Ascending aorta (tissue), 2 donors: ENCODE measurements around the gene DNASE1L2. TPM values are rescaled to one million over a fixed set of nuclear protein-coding genes. Genes with fewer than 3 reads are reported as not detected.

Source experiments
- DNase-seq, 2 donors: peaks; one replicate each; pipeline ENCODE4 v3.0.0-alpha.2; 2019; ENCODE audit warnings: low spot score in 2 of 2
- H3K27ac ChIP-seq, 2 donors: fragments of 200-600 bp; sonication (generic); one replicate each; pipeline ENCODE4 v1.5.1; 2016 to 2017; ENCODE audit warnings: mild to moderate bottlenecking in 1 of 2
- H3K27me3 ChIP-seq: fragments of 200-600 bp; sonication (generic); one replicate; pipeline ENCODE4 v1.5.1; 2017
- H3K36me3 ChIP-seq, 2 donors: fragments of 200-600 bp; sonication (generic); one replicate each; pipeline ENCODE4 v1.5.1; 2016
- H3K4me1 ChIP-seq, 2 donors: fragments of 200-600 bp; sonication (generic); one replicate each; pipeline ENCODE4 v1.5.1; 2016 to 2017; ENCODE audit warnings: mild to moderate bottlenecking in 1 of 2
- H3K4me3 ChIP-seq, 2 donors: fragments of 200-600 bp; sonication (generic); one replicate each; pipeline ENCODE4 v1.5.1; 2016 to 2017; ENCODE audit warnings: mild to moderate bottlenecking in 1 of 2
- H3K9me3 ChIP-seq, 2 donors: fragments of 200-600 bp; sonication (generic); one replicate each; pipeline ENCODE4 v1.5.1; 2016
- CTCF ChIP-seq, 3 experiments: fragments of 200-600 bp in 2 of 3; fragments of 450-650 bp in 1 of 3; sonication (generic) in 2 of 3; IDR thresholded peaks; one replicate each; pipeline ENCODE4 v1.5.1; 2016 to 2019; ENCODE audit warnings: antibody characterized with exemption in 3 of 3, mild to moderate bottlenecking in 1 of 3, moderate library complexity in 1 of 3
- intact Hi-C: fragments of 100-400 bp; cut with DNase I; formaldehyde crosslinking; loops from one replicate; pipeline ENCODE4 v1.15.1; 2023
- total RNA-seq: library from RNA; depleted of rRNA; stranded (reverse); fragments of >200 nt; gene quantifications from one replicate; pipeline ENCODE4 v1.1.0, GENCODE V29; 2016

Gene DNASE1L2
- total RNA-seq, 1 donor from 2014 or later = not detected

GRCh38 chr16:2267913-2268666 lies 31.8 kb downstream of the DNASE1L2 start, which contains the start of gene RNPS1:
Gene RNPS1 (minus strand): TSS chr16:2268126. CDS start chr16:2264643, 3,483 bp downstream.
- peak; percentile 77 to 98 for DNase-seq
- peak within 1 kb of the TSS; percentile 95 to 98 for H3K27ac ChIP-seq
- intact Hi-C loops = loop anchor here (1.0 to 10.0 kb wide), 6 partner anchors 17 to 754 kb away; partner anchors contain the start of genes ATP6V0C, CCNF, E4F1 and ECI1
- H3K4me1 ChIP-seq = peaks cover 10 to 21% of the 10 kb centered on the region in 2 donors
- no peaks in the 10 kb centered on the region for H3K27me3 ChIP-seq
- H3K36me3 ChIP-seq = peaks cover 9 to 13% of the 10 kb centered on the region in 2 donors
- H3K9me3 ChIP-seq = no peaks in the 10 kb centered on the region
- no peak for TF ChIP-seq CTCF (IDR thresholded peaks at IDR 0.05)
- H3K4me3 ChIP-seq = peak within 1 kb of the TSS; percentile 63 to 92

GRCh38 chr16:2270070-2270462 lies 33.8 kb downstream of the DNASE1L2 start:
- Histone ChIP-seq H3K4me3 (peak overlapping the region in 1 of 2 donors; percentile 63), H3K36me3 (no peaks in the 10 kb centered on the region), H3K27me3 (no peaks in the 10 kb centered on the region), H3K4me1 (peaks cover 10 to 21% of the 10 kb centered on the region in 2 donors), H3K27ac (no peak overlapping the region), H3K9me3 (no peaks in the 10 kb centered on the region)
- no peak for TF ChIP-seq CTCF (IDR thresholded peaks at IDR 0.05)
- no peak for DNase-seq
- intact Hi-C loops = loop anchor here (10.0 kb wide), 1 partner anchor 65 kb away; no protein-coding TSS in a partner anchor

GRCh38 chr16:2270588-2271470 lies 34.6 kb downstream of the DNASE1L2 start:
- Histone ChIP-seq H3K27ac (no peak overlapping the region), H3K9me3 (no peaks in the 10 kb centered on the region), H3K4me3 (no peak overlapping the region), H3K27me3 (no peaks in the 10 kb centered on the region), H3K4me1 (peaks cover 10 to 18% of the 10 kb centered on the region in 2 donors), H3K36me3 (peaks cover 0 to 4% of the 10 kb centered on the region in 2 donors)
- DNase-seq = no peak
- TF ChIP-seq CTCF (IDR thresholded peaks at IDR 0.05) = no peak
- intact Hi-C loops = loop anchor here (10.0 kb wide), 1 partner anchor 64 kb away; no protein-coding TSS in a partner anchor

GRCh38 chr16:2271848-2272461 lies 35.7 kb downstream of the DNASE1L2 start:
- no peak for TF ChIP-seq CTCF (IDR thresholded peaks at IDR 0.05)
- intact Hi-C loops = loop anchor here (10.0 kb wide), 1 partner anchor 63 kb away; no protein-coding TSS in a partner anchor
- DNase-seq = no peak
- Histone ChIP-seq H3K9me3 (no peaks in the 10 kb centered on the region), H3K4me3 (no peak overlapping the region), H3K27me3 (no peaks in the 10 kb centered on the region), H3K27ac (no peak overlapping the region), H3K4me1 (peaks cover 10 to 11% of the 10 kb centered on the region in 2 donors), H3K36me3 (peaks cover 0 to 13% of the 10 kb centered on the region in 2 donors)

GRCh38 chr16:2273484-2273883 lies 37.2 kb downstream of the DNASE1L2 start:
- H3K4me1 ChIP-seq = peaks cover 10 to 11% of the 10 kb centered on the region in 2 donors
- H3K4me3 ChIP-seq = no peak overlapping the region
- intact Hi-C loops = loop anchor here (10.0 kb wide), 1 partner anchor 61 kb away; no protein-coding TSS in a partner anchor
- no peak overlapping the region for H3K27ac ChIP-seq
- H3K36me3 ChIP-seq = peaks cover 0 to 26% of the 10 kb centered on the region in 2 donors
- no peak for DNase-seq
- no peak for TF ChIP-seq CTCF (IDR thresholded peaks at IDR 0.05)
- H3K27me3 ChIP-seq = no peaks in the 10 kb centered on the region
- no peaks in the 10 kb centered on the region for H3K9me3 ChIP-seq
